GM21515 (cell line): Measurements from ENCODE around the gene HNF4A.

ENCODE experiments used
- ATAC-seq: cut with Tn5 transposase; IDR thresholded peaks from one replicate; pipeline ENCODE4 v1.9.1; 2021; ENCODE audit not compliant: unreplicated experiment

HNF4A gene

DNA sequence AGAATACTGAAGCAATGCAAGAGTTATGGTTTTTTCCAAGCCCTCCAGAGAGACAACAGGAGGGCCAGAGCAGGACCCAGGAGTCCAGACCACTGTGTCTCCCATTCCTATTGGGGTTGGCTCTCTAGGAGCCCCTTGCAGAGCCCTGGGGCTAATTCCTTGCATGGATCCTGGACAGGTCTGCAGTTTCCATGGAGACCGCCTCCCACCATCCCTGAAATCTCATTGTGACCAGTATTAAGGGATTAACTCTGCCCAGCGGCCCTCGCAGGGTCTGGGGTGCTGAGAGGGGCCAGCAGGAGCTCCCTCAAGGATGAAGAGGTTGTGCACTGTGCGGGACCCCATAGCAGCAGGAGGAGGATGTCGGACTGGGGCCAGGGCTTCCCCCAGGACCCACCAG lies 34.8 kb downstream of the HNF4A start:
- no peak for ATAC-seq

DNA sequence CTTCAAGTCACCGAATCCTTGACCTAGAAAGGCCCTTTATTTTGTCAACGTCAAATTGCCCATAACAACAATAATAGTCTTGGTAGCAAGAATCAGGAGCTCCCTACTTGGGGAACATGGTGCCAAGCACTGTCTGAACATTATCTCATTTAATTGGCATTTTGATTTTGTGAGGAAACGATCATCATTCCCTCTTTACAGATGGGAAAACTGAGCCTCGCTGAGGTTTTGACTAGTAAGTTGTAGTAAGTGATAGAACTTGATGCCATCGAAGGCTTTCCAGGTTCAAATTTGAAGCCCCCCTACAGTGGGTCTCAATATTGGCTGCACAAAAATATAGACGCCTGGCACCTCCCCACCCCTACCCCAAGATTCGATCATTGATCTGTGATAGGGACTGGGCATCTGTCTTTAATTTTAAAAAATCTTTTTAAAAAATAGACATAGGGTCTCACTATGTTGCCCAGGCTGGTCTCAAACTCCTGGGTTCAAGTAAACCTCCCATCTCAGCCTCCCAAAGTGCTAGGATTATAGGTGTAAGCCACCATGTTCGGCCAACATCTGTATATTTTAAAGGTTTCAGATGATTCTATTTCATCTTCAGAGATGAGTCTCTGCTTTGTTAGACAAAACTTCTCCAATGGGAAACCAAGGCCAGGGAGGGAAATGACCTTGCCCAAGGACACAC lies 36.7 kb downstream of the HNF4A start:
- no peak for ATAC-seq

DNA sequence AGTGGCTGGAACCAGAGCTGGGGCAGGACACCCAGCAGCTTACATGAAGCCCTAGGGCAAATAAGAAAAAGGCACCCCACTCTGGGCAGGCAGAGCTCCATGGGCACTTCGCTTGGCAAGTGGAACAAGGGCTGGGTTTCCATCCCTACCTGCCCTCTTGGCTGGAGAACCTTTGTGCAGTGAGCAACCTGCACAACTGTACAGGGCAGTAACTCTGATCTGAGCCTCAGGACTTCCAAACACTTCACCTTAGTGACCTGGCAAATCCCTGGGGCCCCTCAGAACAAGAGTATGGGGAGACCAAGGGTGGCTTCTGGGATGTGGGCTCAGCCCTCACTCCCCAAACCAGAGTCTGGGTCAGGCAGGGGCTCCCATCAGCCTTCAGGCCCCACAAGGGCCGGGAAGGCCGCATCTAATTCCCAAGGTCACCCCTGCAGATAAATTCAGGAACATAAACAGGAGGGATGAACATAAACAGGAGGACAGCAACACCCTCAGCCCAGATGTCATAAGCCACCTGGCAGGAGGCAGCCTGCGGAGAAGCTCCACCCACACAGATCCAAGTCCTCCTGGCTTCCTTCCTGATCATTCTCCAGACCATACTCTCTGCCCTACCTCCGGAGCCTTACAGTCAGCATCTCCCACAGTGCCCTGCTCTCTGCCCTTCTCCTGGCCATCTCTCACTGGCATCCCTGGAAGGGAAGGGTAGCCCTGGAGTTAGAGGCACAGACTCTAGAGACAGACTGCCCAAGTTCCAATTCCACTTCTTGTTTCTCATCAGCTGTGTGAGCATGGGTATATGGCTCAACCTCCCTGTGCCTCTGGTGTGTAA lies 37.5 kb downstream of the HNF4A start:
- no peak for ATAC-seq

DNA sequence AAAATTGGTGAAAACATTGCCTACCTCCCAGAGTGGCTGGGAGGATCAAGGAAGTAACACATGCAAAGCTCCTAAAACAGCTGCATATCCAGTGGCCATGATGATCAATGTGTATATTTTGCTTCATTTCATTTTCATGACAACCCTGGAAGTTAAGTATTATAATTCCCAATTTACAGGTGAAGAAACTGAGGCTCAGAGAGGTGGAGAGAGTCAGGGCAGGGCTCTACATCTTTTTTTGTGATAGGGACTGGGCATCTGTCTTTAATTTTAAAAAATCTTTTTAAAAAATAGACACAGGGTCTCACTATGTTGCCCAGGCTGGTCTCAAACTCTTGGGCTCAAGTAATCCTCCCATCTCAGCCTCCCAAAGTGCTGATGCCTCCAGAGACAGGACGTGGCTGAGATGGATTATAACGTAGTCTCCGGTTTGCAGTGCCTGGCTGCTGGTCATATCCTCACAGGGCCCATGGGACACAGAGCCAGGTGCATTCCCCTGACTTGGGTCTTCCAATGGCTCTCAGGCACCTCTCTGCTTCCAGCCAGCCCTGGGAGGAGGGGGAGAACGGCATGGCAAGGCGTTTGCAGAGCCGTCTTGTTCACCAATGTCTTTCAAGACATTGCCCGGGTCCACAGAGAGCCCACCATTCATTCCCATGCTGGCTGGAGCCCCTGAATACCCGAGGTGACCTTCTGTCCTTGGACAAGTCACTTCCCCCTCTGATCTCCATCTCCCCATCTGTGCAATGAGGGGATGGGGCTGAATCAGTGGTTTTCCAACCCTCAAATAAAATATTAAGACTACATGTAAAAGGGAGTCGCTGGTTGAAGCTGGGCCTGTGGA lies 38.3 kb downstream of the HNF4A start:
- ATAC-seq, result no peak

DNA sequence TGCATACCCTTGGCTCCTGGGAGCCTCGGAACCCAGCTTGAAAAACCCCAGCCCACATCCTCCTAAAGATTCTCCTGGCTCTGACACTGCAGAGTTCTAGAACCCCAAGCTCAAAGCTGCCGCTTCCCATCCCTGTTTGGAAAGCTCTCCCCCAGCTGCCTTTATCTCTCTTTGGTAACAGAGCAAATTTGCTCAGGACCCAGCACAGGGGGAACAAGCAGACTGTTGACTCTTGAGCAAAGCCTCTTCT lies 38.9 kb downstream of the HNF4A start:
- ATAC-seq, result no peak

DNA sequence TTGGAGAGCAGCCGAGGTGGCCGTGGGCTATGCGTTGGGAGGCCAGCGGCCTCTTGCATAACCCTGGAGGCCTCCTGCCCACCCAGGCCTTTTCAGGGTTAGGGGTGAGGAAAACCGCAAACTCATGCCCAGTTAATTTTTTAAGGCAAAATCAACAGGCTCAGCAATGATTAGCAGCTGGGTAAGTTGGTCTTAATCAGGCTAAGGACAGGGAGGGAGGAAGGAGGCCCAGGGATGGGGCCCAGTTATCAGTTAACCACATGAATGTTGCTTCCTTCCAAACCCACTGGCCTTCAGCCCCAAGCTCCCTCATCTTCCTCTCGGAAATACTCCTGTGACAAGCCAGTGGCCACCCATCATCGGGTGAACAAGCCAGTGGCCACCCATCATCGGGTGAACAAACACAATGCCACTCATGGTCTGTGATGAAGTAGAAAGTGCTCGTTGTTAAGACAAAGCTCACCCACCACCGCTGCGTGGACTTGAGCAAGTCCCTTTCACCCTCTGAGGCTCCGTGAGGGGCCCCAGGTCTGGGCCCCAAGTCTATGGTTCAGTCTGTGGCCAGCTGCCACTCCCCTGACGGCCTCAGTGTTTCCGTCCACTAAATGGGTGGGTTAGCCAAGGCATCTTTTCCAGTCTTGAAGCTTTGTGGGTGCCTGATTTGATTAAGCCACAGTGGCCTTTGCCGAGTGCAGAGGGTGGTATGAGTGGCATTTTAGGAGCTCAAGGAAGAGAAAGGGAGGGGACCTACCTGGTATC lies 39.4 kb downstream of the HNF4A start:
- ATAC-seq, result no peak

DNA sequence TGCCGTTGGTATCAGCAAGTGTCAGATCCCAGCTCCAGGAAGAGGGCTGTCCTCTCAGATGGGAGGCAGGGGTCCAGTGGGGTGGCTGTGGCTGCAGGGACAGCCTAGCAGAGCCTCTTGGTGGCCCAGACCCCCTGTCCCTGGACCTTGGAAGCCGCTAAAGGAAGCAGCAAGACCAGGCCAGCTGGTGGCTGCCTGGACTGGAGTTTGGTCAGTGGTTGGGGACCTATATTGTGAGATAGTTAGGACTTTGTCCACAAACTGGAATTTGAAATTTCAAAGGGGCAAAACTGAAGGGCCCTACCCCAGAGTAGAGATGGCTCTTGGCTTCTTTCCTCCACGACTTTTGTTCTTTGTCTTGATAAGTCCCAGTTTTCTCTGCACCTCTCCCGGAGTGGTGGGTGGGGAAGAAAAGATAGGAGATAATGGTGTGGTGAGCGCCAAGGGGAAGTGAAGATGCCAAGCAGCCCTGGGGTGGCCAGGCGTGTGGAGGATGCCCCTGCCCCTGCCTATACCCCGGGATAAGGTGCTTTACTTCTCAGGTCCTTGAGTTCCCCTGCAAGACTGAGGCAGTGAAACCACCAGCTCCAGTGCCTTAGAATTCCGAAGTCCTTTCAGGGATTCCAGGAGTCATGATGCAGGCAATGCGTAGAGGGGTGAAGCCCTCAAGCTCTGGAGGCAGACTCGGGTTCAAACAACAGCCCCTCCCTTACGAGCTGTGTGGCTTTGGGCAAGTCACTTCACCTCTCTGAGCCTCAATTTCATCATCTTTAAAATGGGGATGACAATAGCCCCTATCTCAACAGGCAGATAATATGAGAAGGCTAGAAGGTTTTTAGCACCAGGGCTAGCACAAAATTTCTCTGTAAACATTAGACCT lies 40.2 kb downstream of the HNF4A start:
- ATAC-seq, result no peak

DNA sequence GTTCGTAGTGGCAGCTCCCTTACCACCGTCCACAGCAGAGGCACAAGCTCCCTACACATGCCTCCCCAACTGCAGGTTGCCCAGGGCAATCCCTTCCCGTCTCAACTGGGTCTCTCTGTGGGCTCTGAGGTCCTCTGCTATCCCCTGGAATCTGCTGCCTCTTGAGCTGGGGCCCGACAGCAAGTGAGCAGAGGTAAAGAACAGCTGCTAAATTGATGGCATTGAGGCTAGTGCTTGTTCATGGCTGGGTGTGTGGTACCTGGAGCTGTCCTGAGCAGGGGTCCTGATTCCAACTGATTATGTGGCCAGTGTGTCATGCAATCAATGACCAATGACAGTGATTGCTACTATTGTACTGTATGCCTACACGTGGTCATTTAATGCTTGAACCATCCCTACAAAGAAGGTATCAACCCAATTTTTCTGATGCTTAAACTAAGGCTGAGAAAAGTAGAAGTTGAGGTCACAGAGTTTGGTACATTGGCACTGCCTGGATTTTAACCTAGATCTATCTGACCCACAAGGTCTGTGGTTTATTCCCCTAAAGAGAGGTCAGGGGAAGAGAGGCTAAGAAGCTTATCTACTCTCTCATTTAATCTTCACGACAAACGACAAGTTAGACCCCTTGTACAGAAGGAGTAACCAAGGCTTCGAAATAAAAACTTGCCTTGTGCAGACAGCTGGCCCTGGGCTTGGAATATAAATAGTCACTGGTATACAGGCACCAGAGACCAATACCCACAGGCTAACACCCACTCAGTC lies 41.1 kb downstream of the HNF4A start:
- ATAC-seq, result no peak

DNA sequence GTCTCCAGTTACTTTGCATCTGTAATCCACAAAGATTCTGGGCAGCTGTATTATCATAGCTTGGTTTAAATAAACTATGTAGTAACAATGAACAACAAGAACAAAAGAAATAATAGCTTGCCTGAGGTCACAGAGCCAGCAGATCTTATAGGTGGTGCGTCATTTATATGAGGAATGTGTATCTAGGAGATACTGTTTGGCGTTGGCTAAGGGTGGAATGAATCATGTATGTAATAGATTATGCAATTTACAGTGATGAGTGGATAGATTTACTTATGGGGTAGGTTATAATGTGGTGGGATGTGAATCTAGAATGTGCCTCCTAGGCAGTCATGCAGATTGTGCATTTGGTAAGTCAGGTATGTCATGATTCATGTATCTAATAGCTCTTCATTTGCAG lies 42.8 kb downstream of the HNF4A start:
- ATAC-seq, result no peak

DNA sequence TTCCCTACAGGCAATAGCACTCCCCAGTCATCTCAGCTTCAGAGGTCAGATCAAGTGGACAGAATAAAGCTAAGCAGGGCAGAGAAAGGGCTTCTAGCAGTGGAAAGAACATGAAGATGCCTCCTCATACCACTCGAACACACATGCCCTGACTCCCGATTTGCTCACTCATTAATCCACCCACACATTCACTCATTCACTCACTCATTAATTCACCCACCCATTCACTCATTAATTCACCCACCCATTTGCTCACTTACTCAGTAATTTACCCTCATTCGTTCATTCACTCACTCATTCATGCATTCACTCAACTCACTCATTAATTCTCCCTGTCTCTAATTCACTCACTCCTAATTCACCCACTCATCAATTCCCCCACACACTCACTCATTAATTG lies 43.9 kb downstream of the HNF4A start:
- no peak for ATAC-seq

DNA sequence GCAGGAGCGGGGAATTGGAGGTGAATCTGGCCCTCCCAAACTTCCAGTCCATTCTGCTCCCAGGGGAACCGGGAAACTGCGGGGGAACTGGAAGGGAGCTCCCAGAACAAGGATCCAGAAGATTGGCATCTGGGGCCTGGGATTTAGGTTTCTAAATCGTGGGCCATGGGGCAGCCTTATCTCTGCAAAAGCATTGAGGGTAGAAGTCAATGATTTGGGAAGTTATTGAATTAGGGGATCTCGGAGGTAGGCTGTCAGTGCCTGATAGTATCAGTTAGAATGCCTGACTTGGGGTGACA lies 45.1 kb downstream of the HNF4A start:
- ATAC-seq, result no peak

DNA sequence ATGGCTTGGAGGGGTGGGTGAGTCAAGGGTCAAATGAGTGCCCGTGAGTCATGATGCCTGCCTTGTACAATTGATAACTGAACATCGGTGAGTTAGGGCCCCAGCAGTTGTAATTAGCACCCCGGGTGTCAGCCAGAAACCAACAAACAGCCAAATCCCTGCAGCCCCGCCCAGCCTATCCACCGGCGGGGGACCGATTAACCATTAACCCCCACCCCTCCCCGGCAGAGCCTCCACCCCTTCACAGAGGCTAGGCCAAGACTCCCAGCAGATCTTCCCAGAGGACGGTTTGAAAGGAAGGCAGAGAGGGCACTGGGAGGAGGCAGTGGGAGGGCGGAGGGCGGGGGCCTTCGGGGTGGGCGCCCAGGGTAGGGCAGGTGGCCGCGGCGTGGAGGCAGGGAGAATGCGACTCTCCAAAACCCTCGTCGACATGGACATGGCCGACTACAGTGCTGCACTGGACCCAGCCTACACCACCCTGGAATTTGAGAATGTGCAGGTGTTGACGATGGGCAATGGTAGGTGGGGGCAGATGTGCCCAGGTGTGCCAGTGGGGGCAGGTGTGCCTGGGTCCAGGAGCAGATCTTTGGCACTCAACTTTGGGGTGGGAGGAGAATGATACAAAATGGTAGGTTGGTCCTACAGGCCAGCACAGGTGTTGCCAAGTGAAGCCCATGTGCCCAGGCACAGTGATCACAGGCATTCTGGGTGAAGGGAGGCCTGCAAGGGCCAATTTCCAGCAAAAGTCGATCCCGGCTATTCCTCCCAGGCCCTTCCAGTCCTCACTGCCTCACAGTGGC lies 45.7 kb downstream of the HNF4A start:
- no peak for ATAC-seq

DNA sequence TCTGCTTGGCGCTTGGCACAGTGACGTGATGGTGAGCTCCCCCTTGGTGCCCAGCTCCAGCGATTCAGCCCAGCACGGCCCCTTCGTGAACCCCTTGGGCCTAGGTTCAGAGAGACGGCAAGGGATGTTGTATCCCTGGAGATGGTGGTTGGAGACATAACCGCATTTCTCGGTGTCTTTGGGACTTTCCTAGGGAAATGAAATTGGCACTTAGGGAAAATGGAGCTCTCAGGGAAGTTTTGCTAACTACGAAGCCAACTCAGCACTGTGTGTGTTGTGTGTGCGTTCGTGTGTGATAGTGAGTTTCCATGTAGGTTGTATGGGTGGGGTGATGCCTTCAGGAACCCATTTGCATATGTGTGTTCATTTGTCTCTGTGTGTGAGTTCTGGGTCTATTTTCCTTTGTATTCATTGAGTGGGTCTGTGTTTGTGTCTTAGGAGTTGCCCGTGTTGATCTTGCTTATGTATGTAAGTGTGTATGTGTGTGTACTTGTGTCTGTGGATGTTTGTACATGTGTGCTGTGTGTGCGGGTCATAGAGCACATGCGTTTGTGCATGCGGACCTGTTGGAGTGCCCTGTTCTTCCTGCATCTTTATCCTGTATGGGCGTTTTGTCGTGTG lies 46.4 kb downstream of the HNF4A start:
- ATAC-seq, result no peak

DNA sequence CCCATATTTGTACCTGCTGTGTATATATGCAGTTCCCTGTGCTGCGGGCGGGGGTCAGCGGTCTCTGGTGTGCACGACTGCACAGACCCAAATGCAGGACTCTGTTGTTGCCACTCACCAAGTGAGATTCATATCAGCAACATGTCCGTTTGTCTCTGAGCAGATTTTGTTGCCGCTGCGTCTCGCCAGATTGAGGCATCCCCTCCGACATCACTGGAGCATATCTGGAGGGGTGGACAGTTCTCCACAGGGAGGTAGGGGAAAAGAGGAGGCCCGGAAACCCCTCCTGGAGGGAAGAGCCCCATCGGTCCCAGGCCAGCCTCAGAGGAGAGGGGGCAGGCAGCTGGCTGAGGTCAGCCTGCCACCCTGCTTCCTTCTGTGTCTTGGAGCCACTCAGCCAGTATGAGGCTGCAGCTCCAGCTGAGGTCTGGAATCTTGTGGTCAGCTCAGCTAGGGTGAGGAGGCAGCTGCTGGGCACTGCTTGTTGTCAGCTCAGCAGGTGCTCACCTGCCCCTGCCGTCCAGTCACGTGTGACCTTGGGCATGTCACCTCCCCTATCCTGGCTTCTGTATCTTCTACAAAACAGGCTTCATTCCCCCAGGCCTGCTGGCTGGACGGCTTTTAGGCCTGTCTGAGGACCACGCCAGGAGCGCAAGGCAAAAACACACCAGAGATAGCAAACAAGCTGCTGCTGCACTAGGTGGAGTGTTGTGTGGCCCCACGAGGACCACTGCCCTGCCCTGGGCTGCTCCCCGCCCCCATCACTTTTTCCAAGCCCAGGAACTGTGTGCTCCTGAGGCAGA lies 47.1 kb downstream of the HNF4A start:
- no peak for ATAC-seq

DNA sequence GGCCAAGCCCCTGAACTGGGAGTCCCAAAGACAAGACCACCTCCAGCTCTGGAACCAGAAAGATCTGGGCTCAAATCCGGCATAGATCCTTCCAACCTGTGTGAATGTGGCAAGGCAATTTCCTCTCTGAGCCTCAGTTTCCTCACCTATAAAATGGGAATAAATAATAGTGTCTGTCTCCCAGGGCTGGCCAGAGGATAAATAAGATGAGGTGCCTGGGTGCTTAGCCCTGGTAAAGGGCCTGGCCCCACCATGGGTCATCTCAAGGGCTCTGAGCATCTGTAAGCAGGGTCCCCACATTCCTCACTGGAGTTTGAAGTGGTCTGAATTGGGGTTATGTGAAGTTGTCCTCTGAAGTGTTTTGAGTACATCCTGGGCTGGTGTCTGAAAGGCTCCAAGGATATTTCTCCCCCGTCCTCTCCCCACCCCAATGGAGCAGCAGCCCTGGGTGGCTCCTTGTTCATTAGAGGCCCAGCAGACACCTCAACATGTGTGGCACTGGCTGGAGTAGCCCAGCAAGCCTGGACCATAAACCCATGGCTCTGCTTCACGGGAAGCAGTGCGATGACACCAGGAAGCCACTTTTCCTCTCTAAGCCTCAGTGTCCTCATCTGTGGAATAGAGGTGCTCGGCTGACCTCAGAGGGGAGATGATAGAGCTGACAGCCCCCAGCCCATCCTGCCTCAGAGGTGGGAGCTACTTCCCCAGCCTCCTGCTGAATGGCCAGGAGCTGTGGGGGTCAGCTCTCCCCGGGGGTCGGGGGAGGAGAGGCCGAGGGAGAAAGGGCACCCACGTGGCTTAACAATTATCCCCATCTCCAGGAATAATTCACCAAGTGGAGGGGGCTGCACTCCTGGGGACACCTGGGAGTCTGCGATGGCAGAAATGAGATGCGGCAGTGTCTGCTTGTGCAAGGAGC lies 48.0 kb downstream of the HNF4A start:
- no peak for ATAC-seq
